ENCODE data around the gene CALCOCO1.

CALCOCO1 gene

GRCh38 chr12:53659011-53659551, 68.2 kb downstream of the CALCOCO1 start:
- DNase-seq, result no peak

All from T-helper 1 cell (primary cell).